GM23338 (cell line): Measurements from ENCODE around the gene ZDHHC1. TPM values are rescaled to one million over a fixed set of nuclear protein-coding genes. Genes with fewer than 3 reads are reported as not detected.

ENCODE experiments used
- ATAC-seq: fragments of 200-7000 bp; cut with Tn5 transposase; 3 replicates; pipeline ENCODE4 v1.9.1; 2020
- DNase-seq: peaks from one replicate; pipeline ENCODE4 v3.0.0-alpha.2; 2015; ENCODE audit warnings: low spot score
- H2AFZ ChIP-seq: fragments of 200-600 bp; sonication (generic); 2 replicates; pipeline ENCODE4 v1.8.0; 2016; ENCODE audit warnings: antibody characterized with exemption, mild to moderate bottlenecking, moderate library complexity
- H3F3A ChIP-seq: fragments of 200-600 bp; sonication (generic); replicated peaks from 2 replicates; pipeline ENCODE4 v1.8.0; 2017; ENCODE audit warnings: antibody characterized with exemption, mixed run types, low read depth
- H3K27ac ChIP-seq: fragments of 200-600 bp; sonication (generic); 2 replicates; pipeline ENCODE4 v1.6.1; 2016; ENCODE audit warnings: low read depth
- H3K27me3 ChIP-seq: fragments of 200-600 bp; sonication (generic); 2 replicates; pipeline ENCODE4 v1.8.0; 2016; ENCODE audit warnings: mild to moderate bottlenecking, mixed run types, moderate library complexity; ENCODE audit not compliant: insufficient read depth
- H3K36me3 ChIP-seq: fragments of 200-600 bp; sonication (generic); 2 replicates; pipeline ENCODE4 v1.8.0; 2016; ENCODE audit warnings: mild to moderate bottlenecking; ENCODE audit not compliant: insufficient read depth
- H3K4me1 ChIP-seq: fragments of 200-600 bp; sonication (generic); 2 replicates; pipeline ENCODE4 v1.8.0; 2016; ENCODE audit warnings: mild to moderate bottlenecking, moderate library complexity; ENCODE audit not compliant: insufficient read depth
- H3K4me2 ChIP-seq: fragments of 200-600 bp; sonication (generic); 2 replicates; pipeline ENCODE4 v1.7.1; 2017; ENCODE audit warnings: mixed run types
- H3K4me3 ChIP-seq: fragments of 200-600 bp; sonication (generic); 2 replicates; pipeline ENCODE4 v1.6.1; 2016; ENCODE audit warnings: mixed run types
- H3K79me2 ChIP-seq: fragments of 200-600 bp; sonication (generic); replicated peaks from 2 replicates; pipeline ENCODE4 v1.8.0; 2017; ENCODE audit warnings: mild to moderate bottlenecking; ENCODE audit not compliant: insufficient read depth
- H3K9me2 ChIP-seq: fragments of 200-600 bp; sonication (generic); 2 replicates; pipeline ENCODE4 v1.8.0; 2017; ENCODE audit not compliant: insufficient read depth
- H4K20me1 ChIP-seq: fragments of 200-600 bp; sonication (generic); replicated peaks from 2 replicates; pipeline ENCODE4 v1.8.0; 2017; ENCODE audit warnings: mild to moderate bottlenecking; ENCODE audit not compliant: insufficient read depth
- H3K27ac Mint-ChIP-seq: 2 replicates; pipeline ENCODE4 v1.8.0; 2020; ENCODE audit warnings: inconsistent platforms, mild to moderate bottlenecking, moderate library complexity, mixed read lengths
- H3K27me3 Mint-ChIP-seq: 3 replicates; pipeline ENCODE4 v1.8.0; 2022; ENCODE audit warnings: low read depth, mild to moderate bottlenecking, moderate library complexity, mixed read lengths, inconsistent platforms; ENCODE audit not compliant: insufficient read depth, poor library complexity
- H3K36me3 Mint-ChIP-seq: 3 replicates; pipeline ENCODE4 v1.8.0; 2021; ENCODE audit warnings: low read depth, mild to moderate bottlenecking, inconsistent platforms, moderate library complexity, mixed read lengths
- H3K4me1 Mint-ChIP-seq: 3 replicates; pipeline ENCODE4 v1.8.0; 2020; ENCODE audit warnings: mild to moderate bottlenecking, inconsistent platforms, mixed read lengths
- H3K4me3 Mint-ChIP-seq: 3 replicates; pipeline ENCODE4 v1.8.0; 2021; ENCODE audit warnings: moderate library complexity, mild to moderate bottlenecking, inconsistent platforms, mixed read lengths
- H3K9me3 Mint-ChIP-seq: 3 replicates; pipeline ENCODE4 v1.8.0; 2020; ENCODE audit warnings: moderate library complexity, mild to moderate bottlenecking, inconsistent platforms, mixed read lengths
- CREB1 ChIP-seq: fragments of 250-450 bp; sonication (Bioruptor Pico); IDR thresholded peaks from 2 replicates; pipeline ENCODE4 v1.5.0; 2020; ENCODE audit warnings: low read depth, mild to moderate bottlenecking, moderate library complexity
- CTCF ChIP-seq, 2 experiments: fragments of 200-600 bp in 1 of 2; sonication (generic) in 1 of 2; conservative IDR thresholded peaks; 2 replicates each; pipeline versions ENCODE4 v1.5.1 to v1.6.1; 2016 to 2017; ENCODE audit warnings: antibody characterized with exemption in 2 of 2, low read depth in 2 of 2, mild to moderate bottlenecking in 2 of 2, moderate library complexity in 1 of 2
- ETS1 ChIP-seq: IDR thresholded peaks from 2 replicates; pipeline ENCODE4 v1.6.1; 2016; ENCODE audit warnings: antibody characterized with exemption
- EZH2 ChIP-seq: fragments of 200-600 bp; sonication (generic); IDR thresholded peaks from one replicate; pipeline ENCODE4 v1.8.0; 2017; ENCODE audit warnings: antibody characterized with exemption, mild to moderate bottlenecking, low read depth; ENCODE audit not compliant: unreplicated experiment
- NANOG ChIP-seq: IDR thresholded peaks from 2 replicates; pipeline ENCODE4 v1.6.1; 2016; ENCODE audit warnings: antibody characterized with exemption, borderline replicate concordance
- POLR2AphosphoS5 ChIP-seq: IDR thresholded peaks from 2 replicates; pipeline ENCODE4 v1.6.1; 2016; ENCODE audit warnings: antibody characterized with exemption, low read depth
- STAT1 ChIP-seq: IDR thresholded peaks from one replicate; pipeline ENCODE4 v1.6.1; 2016; ENCODE audit warnings: antibody characterized with exemption; ENCODE audit not compliant: unreplicated experiment
- ZNF462 ChIP-seq: fragments of 250-450 bp; sonication (Bioruptor Pico); IDR thresholded peaks from 2 replicates; pipeline ENCODE4 v1.5.0; 2020; ENCODE audit warnings: mild to moderate bottlenecking, moderate library complexity
- polyA plus RNA-seq: library from polyadenylated mRNA; unstranded; fragments of >200 nt; fragmentation: Nextera tagmentation; extraction: Ambion mirVana; gene quantifications from 2 replicates; pipeline ENCODE4 v1.2.1, GENCODE V29; 2016
- total RNA-seq: library from RNA; depleted of rRNA; stranded (reverse); fragments of >200 nt; shearing (Covaris generic); gene quantifications from 2 replicates; pipeline ENCODE4 v1.2.3, GENCODE V29; 2014

The ZDHHC1 gene
- total and polyA plus RNA-seq, 2 experiments from 2014 or later = 1.4 to 2.7 TPM

- no peak for TF ChIP-seq ZNF462 (CRISPR knock-in tag)
Observed at GRCh38 chr16:67350324-67350723, 66.0 kb downstream of the ZDHHC1 start (continued).

GRCh38 chr16:67349172-67349571 is 67.1 kb downstream of the ZDHHC1 start:
- no peak overlapping the region for H3K4me2 ChIP-seq
- no peaks in the 10 kb centered on the region for H3K36me3 ChIP-seq
- Mint-ChIP-seq H3K9me3 (no peaks in the 10 kb centered on the region), H3K4me1 (no peaks in the 10 kb centered on the region), H3K4me3 (no peak overlapping the region), H3K36me3 (no peaks in the 10 kb centered on the region), H3K27ac (no peak overlapping the region), H3K27me3 (no peaks in the 10 kb centered on the region)
- no peak overlapping the region for H3K27ac ChIP-seq
- DNase-seq = peak; percentile 48
- H2AFZ ChIP-seq = no peak overlapping the region
- H3K9me2 ChIP-seq = no peaks in the 10 kb centered on the region
- no peak for ATAC-seq
- H3K27me3 ChIP-seq = peaks cover 4% of the 10 kb centered on the region; the same call in 1 of the 2 replicates
- no peaks in the 10 kb centered on the region for H3K79me2 ChIP-seq
- no peaks in the 10 kb centered on the region for H4K20me1 ChIP-seq
- H3K4me3 ChIP-seq = no peak overlapping the region
- no peaks in the 10 kb centered on the region for H3K4me1 ChIP-seq
- H3F3A ChIP-seq = no peaks in the 10 kb centered on the region
- no peak for TF ChIP-seq POLR2AphosphoS5
- peak; percentile 26 to 47; a peak in 3 of 4 replicates for TF ChIP-seq CTCF (conservative IDR thresholded peaks at IDR 0.05; ENCODE audit: low read depth in 2 of 2)
- no peak for TF ChIP-seq CREB1
- TF ChIP-seq ETS1 = no peak
- no peak for TF ChIP-seq NANOG
- no peak for TF ChIP-seq STAT1
- TF ChIP-seq EZH2 = no peak
